Colonic mucosa (tissue), 4 donors: Measurements from ENCODE around the gene GNA12. TPM values are rescaled to one million over a fixed set of nuclear protein-coding genes. Genes with fewer than 3 reads are reported as not detected.
A peak's percentile ranks its signal among the peaks of the same experiment; 100 is the strongest.
"Not testable (repeated sequence)": the region's sequence is repeated elsewhere in the genome, so short reads cannot be mapped to it uniquely, and the experiment has no call there.

Source experiments
- DNase-seq: peaks from one replicate; pipeline ENCODE4 v3.0.0-alpha.2; 2020
- H3K27ac ChIP-seq: fragments of 200-600 bp; one replicate; pipeline ENCODE4 v1.8.0; 2021
- H3K27me3 ChIP-seq: fragments of 200-600 bp; one replicate; pipeline ENCODE4 v1.8.0; 2021
- H3K36me3 ChIP-seq: fragments of 200-600 bp; one replicate; pipeline ENCODE4 v1.8.0; 2021
- H3K4me1 ChIP-seq: fragments of 200-600 bp; one replicate; pipeline ENCODE4 v1.8.0; 2021; ENCODE audit warnings: mild to moderate bottlenecking
- H3K4me3 ChIP-seq: fragments of 200-600 bp; one replicate; pipeline ENCODE4 v1.8.0; 2021
- H3K9ac ChIP-seq, 2 donors: one replicate each; pipeline ENCODE4 v1.7.0; 2013; ENCODE audit warnings: control low read depth in 2 of 2, low read depth in 2 of 2, low read length in 2 of 2
- H3K9me3 ChIP-seq: fragments of 200-600 bp; one replicate; pipeline ENCODE4 v1.8.0; 2021
- intact Hi-C: fragments of 100-400 bp; cut with DNase I; formaldehyde crosslinking; loops from one replicate; pipeline ENCODE4 v1.14.1; 2022
- total RNA-seq, 2 donors: library from RNA; stranded (reverse); fragmentation: NEBNext Ultra II Directional in 1 of 2; extraction: Animal tissue kit (Norgen Biotek cat#: 25700) in 1 of 2; gene quantifications; one replicate each; pipeline ENCODE4 v1.2.1, GENCODE V29; 2021
- TF ChIP-seq, protein P1 (sequence below): fragments of 200-600 bp; IDR thresholded peaks from one replicate; pipeline ENCODE4 v1.8.0; 2022; ENCODE audit warnings: antibody characterized with exemption, mild to moderate bottlenecking
- donor health status: healthy.
- donor health status: DM: no; HTN: no; CAD: no.
- donor health status: DM: no; HTN: no; CAD: no.

GNA12 gene
- total RNA-seq, 2 donors from 2014 or later = 19.7 to 24.8 TPM

- Histone ChIP-seq H3K9me3 (no peaks in the 10 kb centered on the region), H3K4me1 (no peaks in the 10 kb centered on the region), H3K9ac (no peak overlapping the region), H3K27ac (no peak overlapping the region), H3K27me3 (peaks cover 35% of the 10 kb centered on the region), H3K36me3 (no peaks in the 10 kb centered on the region), H3K4me3 (no peak overlapping the region)
- no peak for DNase-seq
- TF ChIP-seq, protein P1, sequence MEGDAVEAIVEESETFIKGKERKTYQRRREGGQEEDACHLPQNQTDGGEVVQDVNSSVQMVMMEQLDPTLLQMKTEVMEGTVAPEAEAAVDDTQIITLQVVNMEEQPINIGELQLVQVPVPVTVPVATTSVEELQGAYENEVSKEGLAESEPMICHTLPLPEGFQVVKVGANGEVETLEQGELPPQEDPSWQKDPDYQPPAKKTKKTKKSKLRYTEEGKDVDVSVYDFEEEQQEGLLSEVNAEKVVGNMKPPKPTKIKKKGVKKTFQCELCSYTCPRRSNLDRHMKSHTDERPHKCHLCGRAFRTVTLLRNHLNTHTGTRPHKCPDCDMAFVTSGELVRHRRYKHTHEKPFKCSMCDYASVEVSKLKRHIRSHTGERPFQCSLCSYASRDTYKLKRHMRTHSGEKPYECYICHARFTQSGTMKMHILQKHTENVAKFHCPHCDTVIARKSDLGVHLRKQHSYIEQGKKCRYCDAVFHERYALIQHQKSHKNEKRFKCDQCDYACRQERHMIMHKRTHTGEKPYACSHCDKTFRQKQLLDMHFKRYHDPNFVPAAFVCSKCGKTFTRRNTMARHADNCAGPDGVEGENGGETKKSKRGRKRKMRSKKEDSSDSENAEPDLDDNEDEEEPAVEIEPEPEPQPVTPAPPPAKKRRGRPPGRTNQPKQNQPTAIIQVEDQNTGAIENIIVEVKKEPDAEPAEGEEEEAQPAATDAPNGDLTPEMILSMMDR = no peak
- intact Hi-C loops = no loop called here
Observed at GRCh38 chr7:2686101-2686500, 158.0 kb downstream of the GNA12 start.

GRCh38 chr7:2684501-2684900 is 159.6 kb downstream of the GNA12 start:
- H3K4me1 ChIP-seq = no peaks in the 10 kb centered on the region
- no peak overlapping the region for H3K4me3 ChIP-seq
- peaks cover 29% of the 10 kb centered on the region for H3K27me3 ChIP-seq
- intact Hi-C loops = loop anchor here (5.0 kb wide), 1 partner anchor 237 kb away; no protein-coding TSS in a partner anchor
- TF ChIP-seq, protein P1 = no peak
- H3K36me3 ChIP-seq = no peaks in the 10 kb centered on the region
- DNase-seq = no peak
- H3K9me3 ChIP-seq = no peaks in the 10 kb centered on the region
- H3K27ac ChIP-seq = no peak overlapping the region
- H3K9ac ChIP-seq = no peak overlapping the region

GRCh38 chr7:2681929-2682799 is 161.9 kb downstream of the GNA12 start:
- H3K27me3 ChIP-seq = peaks cover 7% of the 10 kb centered on the region
- no peaks in the 10 kb centered on the region for H3K9me3 ChIP-seq
- DNase-seq = no peak
- intact Hi-C loops = loop anchor here (5.0 kb wide), 1 partner anchor 235 kb away; no protein-coding TSS in a partner anchor
- H3K27ac ChIP-seq = no peak overlapping the region
- H3K4me3 ChIP-seq = no peak overlapping the region
- no peak overlapping the region for H3K9ac ChIP-seq
- no peaks in the 10 kb centered on the region for H3K36me3 ChIP-seq
- no peaks in the 10 kb centered on the region for H3K4me1 ChIP-seq
- TF ChIP-seq, protein P1 = no peak

GRCh38 chr7:2680792-2681490 is 163.2 kb downstream of the GNA12 start:
- no peaks in the 10 kb centered on the region for H3K9me3 ChIP-seq
- intact Hi-C loops = loop anchor here (5.0 kb wide), 1 partner anchor 234 kb away; no protein-coding TSS in a partner anchor
- H3K27me3 ChIP-seq = peaks cover 5% of the 10 kb centered on the region
- H3K27ac ChIP-seq = no peak overlapping the region
- no peaks in the 10 kb centered on the region for H3K36me3 ChIP-seq
- TF ChIP-seq, protein P1 = peak; percentile 59
- no peak overlapping the region for H3K9ac ChIP-seq
- H3K4me1 ChIP-seq = no peaks in the 10 kb centered on the region
- peak; percentile 88 for DNase-seq
- no peak overlapping the region for H3K4me3 ChIP-seq

- intact Hi-C loops = loop anchor here (5.0 kb wide), 1 partner anchor 233 kb away; no protein-coding TSS in a partner anchor
- no peak for DNase-seq
Observed at GRCh38 chr7:2680256-2680655, 163.9 kb downstream of the GNA12 start.

DNA sequence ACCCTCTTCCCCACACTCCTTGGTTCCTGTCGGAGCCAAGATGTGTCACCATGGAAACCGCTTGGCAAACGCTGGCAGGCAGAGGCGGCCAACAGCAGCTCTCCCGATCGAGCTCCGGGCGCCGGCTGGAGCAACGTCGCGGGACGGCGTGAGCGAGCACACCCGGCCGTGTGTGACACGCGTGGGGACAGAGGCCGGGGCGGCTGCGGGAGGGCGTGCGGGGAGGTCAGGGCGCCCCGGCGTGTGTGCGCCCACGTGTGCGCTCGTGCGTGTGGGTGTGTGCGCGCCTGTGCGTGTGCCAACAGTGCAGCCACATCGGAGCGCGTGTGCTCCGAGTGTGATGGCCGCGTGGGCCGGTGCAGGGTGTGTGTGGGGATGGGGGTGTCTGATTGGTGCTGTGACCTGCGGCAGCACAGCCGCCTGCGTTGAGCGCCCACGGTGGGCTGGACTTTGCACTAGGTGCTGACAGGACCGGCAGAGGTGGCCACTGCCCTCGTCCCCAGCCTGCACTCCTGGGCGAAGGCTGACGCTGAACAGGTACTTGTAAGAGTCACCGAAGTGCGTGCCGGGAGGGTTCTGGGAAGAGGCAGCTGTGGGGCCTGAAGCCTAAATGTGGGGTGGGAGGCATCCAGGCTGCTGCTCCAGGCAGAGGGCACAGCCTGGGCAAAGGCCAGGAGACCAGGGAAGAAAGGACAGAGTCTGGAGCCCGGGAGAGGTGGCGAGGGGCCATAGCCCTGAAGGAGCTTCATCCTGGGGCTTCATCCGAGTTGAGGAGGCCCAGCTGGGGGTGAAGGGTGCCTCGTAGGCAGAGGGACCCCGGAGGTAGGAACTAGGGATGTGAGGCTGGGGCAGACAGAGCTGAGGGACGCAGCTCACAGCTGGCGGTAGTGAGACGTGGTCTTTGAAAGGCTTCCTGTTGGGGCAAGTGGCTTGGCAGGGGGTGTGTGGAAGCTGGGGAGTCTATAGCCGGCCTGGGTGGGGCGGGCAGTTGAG is 164.7 kb downstream of the GNA12 start:
- H3K4me1 ChIP-seq, H3K4me3 ChIP-seq, H3K27ac ChIP-seq, H3K9ac ChIP-seq, H3K27me3 ChIP-seq, H3K36me3 ChIP-seq, DNase-seq, H3K9me3 ChIP-seq: not testable (repeated sequence)
- intact Hi-C loops = loop anchor here (5.0 kb wide), 1 partner anchor 232 kb away; no protein-coding TSS in a partner anchor

More at GRCh38 chr7:2680256-2680655, 163.9 kb downstream of the GNA12 start:
- Histone ChIP-seq H3K4me3 (no peak overlapping the region), H3K27ac (no peak overlapping the region), H3K36me3 (no peaks in the 10 kb centered on the region), H3K27me3 (peaks cover 3% of the 10 kb centered on the region), H3K4me1 (no peaks in the 10 kb centered on the region), H3K9ac (no peak overlapping the region), H3K9me3 (no peaks in the 10 kb centered on the region)
- TF ChIP-seq, protein P1 = no peak

DNA sequence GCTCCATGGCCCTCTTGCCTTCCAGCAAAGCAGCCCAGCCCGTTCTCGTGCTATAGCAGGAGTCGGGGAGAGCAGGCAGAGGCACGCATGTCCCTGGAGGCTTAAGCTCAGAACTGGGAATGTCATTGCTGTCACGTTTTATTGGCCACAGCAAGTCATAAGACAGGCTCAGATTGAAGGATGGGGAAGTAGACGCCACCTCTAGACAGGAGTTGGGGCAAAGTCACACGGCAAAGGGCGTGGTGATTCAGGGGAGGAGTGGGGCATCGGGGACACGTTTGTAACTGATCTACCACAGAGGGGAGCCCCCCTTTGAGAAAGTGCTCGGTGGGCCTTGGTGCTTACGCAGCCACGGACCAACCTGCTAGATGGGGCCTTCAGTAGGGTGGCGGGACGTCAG is 165.7 kb downstream of the GNA12 start:
- DNase-seq, H3K4me3 ChIP-seq, H3K4me1 ChIP-seq, H3K9me3 ChIP-seq, H3K27ac ChIP-seq, H3K27me3 ChIP-seq, intact Hi-C loops, H3K36me3 ChIP-seq, H3K9ac ChIP-seq: not testable (repeated sequence)
